GM21381 (cell line): ENCODE measurements around the gene SLC25A14.
"Not testable (repeated sequence)": the region's sequence is repeated elsewhere in the genome, so short reads cannot be mapped to it uniquely, and the experiment has no call there.

ENCODE experiments used
- ATAC-seq: cut with Tn5 transposase; IDR thresholded peaks from one replicate; pipeline ENCODE4 v1.9.1; 2021; ENCODE audit warnings: mild to moderate bottlenecking, moderate library complexity; ENCODE audit not compliant: unreplicated experiment

SLC25A14 gene, protein sequence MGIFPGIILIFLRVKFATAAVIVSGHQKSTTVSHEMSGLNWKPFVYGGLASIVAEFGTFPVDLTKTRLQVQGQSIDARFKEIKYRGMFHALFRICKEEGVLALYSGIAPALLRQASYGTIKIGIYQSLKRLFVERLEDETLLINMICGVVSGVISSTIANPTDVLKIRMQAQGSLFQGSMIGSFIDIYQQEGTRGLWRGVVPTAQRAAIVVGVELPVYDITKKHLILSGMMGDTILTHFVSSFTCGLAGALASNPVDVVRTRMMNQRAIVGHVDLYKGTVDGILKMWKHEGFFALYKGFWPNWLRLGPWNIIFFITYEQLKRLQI

GRCh38 chrX:130339408-130340222 is at the start of gene SLC25A14:
SLC25A14 (plus strand) TSS chrX:130339919; CDS start chrX:130340279, 360 bp downstream.
- ATAC-seq, result peak; percentile 94

GRCh38 chrX:130295519-130296296 is 44.0 kb upstream of the SLC25A14 start:
- no peak for ATAC-seq

GRCh38 chrX:130296297-130296678 is 43.4 kb upstream of the SLC25A14 start:
- no peak for ATAC-seq

DNA sequence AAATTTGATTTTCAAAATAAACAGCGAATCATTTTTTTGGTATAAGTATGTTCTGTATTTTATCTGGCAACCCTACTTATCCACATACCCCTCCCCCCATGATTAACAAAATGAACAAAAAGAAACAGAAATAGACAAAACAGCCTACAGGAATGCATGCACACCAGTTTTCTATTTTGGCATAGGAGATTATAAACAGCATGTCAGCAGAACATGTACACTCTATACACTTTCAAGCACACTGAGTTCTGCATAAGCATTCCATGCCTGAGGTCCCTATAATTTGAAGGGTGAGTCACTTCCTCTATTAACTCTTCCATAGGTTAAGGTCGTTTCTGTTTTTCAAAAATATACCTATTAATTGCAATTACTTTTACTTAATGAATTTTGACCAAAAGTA is 43.0 kb upstream of the SLC25A14 start:
- ATAC-seq, result no peak

DNA sequence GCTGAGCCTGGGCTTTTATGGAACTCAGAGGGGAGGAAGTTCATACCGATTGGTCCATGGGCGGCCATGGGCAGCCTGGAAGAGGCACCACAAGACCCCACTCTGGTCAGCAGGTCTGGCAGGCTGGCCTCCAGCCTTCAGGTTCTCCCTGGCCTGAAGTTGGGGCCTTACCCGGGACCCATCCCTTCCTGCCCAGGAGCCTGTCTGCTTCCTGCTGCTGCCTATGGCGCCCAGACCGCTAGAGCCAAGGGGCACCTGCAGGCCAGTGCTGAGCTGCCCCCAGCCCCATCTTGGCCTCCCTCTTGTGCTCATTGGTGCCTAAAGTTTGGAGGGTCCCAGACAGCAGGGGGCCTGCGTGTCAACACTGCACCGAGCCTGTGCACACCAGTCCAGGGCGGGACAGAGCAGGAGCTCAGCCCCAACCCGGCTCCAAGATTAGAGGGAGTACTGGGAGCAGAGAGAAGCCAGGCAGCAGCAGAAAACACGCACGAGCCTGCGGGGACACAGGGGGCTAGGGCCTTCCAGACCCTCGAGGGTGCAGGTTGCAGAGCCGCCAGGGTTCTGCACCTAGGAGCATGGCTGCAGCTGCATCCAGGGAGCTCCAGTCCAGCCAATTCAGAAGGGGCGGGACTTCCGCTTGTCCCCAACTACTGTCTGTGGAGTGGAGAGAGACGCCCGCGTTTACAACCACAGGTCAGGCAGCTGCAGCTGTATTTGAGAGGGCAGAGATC is 40.3 kb upstream of the SLC25A14 start:
- no peak for ATAC-seq

DNA sequence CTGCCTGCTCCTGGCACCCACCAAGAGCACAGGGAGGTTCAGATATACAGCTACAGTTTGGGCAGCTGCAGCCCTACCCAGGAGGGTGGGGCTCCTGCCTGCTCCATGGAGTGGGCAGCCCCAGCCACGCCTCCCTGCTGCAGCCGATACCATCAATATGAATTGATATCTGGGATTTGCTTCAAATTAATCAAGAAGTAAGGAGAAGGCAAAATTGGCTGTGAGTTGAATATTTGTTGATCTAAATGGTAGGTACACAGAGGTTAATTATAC is 39.8 kb upstream of the SLC25A14 start:
- no peak for ATAC-seq

DNA sequence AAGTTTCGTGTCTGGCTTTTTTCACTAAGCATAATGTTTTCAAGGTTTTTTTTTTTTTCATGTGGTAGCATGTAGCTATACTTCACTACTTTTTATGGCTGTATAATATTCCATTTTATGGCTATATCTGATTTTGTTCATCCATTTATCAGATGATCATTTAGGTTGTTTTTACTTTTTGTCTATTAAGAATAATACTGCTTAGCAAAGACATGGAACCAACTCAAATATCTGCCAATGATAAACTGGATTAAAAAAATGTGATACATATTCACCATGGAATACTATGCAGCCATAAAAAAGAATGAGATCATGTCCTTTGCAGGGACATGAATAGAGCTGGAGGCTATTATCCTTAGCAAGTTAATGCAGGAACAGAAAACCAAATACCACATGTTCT is 38.3 kb upstream of the SLC25A14 start:
- ATAC-seq, result no peak

DNA sequence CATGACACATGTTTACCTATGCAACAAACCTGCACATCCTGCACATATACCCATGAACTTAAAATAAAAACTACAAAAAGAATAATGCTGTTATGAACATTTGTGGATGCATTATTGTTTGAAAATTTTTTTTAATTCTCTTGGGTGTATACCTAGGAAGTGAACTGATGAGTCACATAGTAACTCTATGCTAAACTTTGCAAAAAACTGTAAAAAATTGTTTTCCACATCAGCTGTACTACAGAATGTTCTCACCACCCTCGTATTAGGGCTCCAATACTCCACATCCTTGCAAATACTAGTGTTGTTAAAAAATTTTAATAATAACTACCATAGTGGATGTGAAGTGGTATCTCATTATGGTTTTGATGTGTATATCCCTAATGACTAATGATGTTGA is 37.7 kb upstream of the SLC25A14 start:
- ATAC-seq, result no peak

GRCh38 chrX:130304587-130305368 is 34.9 kb upstream of the SLC25A14 start:
- no peak for ATAC-seq

DNA sequence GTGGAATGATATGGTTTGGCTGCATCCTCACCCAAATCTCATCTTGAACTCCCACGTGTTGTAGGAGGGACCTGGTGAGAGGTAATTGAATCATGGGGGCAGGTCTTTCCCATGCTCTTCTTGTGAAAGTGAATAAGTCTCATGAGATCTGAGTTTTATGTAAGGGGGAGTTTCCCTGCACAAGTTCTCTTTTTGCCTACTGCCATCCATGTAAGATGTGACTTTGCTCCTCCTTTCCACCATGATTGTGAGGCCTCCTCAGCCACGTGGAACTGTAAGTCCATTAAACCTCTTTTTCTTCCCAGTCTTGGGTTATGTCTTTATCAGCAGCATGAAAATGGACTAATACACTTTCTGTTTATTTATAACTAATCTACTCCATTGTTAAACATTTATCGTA is 19.8 kb upstream of the SLC25A14 start:
- not testable (repeated sequence) for ATAC-seq

DNA sequence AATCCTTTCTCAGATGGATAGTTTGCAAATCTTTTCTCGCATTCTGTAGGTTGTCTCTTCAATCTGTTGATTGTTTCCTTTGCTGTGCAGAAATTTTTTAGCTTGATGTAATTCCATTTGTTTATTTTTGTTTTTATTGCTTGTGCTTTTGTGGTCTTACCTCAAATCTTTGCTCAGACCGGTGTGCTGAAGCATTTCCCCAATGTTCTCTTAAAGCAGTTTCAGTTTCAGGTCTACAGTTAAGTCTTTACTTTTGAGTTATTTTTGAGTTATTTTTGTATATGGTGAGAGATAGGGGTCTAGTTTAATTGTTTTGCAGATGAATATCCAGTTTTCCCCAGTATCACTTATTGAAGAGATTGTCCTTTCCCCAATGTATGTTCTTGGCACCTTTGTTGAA is 18.2 kb upstream of the SLC25A14 start:
- peak; percentile 62 for ATAC-seq

DNA sequence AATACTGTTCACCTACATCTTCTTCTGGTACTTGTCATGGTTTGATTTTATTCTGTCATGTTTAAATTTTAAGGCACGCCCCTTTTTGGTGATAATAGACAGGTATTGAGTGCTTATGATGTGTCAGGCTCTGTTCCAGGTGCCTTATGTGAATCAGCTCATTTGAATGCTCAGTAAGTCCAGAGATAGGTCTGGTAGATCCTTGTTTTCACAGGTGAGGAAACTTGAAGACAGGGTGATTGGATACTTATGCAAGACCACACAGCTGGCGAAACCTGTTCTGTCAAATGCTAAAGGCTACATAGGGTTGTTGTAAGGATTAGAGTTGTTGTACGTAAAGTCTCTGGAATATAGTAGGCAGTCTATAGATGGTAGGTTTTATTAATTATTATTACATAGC is 9.6 kb upstream of the SLC25A14 start:
- ATAC-seq, result no peak

DNA sequence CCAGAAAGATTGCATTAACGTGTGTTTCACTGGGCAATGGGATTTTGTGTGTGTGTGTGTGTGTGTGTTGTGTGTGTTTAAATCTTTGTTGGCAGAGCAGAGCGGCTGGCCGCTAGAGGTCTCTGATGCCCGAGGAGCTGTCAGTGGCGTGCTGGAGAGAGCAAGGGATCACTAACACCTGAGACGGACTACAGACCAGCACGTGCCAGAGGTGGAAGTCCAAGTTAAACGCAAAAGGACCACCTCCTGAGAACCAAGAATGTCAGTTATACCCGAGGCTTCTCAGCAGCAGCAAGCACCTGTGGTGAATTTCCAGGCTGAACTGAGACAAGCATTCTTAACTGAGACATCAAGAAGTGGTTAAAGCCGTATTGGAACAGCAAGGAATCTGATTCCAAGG is 9.0 kb upstream of the SLC25A14 start:
- ATAC-seq, result peak; percentile 74

DNA sequence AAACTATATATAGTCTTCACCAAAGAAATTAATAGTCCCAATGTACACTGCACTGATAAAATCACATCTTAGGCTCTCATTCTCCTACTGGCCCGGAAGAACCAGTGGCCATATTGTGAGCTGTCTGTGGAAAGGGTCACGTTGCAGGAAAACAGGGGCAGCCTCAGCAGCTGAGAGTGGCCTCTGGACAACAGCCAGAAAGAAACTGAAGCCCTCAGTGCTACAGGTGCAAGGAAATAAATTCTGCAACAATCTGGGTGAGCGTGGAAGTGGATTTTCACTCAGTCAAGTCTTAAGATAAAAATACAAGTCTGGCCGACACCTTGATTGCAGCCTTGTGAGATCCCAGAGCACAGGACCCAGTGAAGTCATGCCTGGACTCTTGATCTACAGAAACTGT is 3.2 kb upstream of the SLC25A14 start:
- ATAC-seq, result no peak

DNA sequence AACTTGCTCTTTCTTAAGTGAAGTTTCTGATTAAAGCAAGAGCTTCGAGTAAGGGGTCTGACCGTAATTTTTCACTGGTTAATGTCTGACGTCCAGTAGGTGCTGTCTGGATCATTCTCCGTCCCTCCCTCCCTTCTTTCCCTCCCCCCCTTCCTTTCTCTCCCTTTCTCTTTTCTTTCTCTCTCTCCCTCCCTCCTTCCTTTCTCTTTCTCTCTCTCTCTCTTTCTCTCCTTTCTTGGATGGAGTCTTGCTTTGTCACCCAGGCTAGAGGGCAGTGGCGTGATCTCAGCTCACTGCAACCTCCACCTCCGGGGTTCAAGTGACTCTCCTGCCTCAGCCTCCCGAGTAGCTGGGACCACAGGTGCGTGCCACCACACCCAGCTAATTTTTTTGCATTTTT is 850 bp upstream of the SLC25A14 start:
- ATAC-seq, result not testable (repeated sequence)

- no peak for ATAC-seq
Measured at GRCh38 chrX:130340271-130340670, 552 bp downstream of the SLC25A14 start.

DNA sequence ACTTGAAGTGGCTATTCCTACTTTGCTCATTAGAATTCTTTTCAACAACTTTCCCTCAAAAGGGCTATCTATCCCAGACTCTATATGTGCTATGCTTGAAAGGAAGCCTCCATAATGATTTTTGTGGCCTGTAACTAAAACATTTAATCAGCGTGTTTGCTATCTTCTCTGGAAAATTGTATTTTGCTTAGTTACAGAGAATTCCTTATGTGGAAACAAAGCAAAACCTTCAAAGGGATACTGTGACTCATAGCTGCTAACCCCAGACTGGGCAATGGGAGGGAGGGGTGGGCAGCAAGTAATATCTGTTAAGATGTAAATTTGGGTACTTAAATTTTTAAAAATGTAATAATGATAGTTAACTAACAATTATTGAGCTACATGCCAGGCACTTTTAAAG is 3.7 kb downstream of the SLC25A14 start:
- ATAC-seq, result no peak

DNA sequence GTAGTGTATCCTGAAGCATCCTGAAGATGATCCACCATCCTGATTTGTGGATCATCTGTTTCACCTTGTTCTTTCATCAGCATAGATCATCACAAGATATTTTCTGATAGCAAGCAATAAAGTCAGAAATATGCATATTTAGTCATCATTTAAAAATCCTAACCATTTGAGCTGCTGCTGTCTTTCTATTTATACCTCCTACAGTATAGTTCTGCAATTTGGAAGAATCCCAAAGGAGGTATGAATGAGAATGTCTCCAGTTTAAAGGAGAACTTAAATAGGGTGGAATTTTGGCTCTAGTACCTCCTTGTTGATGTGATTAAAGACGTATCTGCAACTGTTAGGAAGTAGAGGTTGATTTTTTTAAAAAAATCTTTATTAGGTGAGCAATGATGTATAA is 7.6 kb downstream of the SLC25A14 start:
- ATAC-seq, result no peak

DNA sequence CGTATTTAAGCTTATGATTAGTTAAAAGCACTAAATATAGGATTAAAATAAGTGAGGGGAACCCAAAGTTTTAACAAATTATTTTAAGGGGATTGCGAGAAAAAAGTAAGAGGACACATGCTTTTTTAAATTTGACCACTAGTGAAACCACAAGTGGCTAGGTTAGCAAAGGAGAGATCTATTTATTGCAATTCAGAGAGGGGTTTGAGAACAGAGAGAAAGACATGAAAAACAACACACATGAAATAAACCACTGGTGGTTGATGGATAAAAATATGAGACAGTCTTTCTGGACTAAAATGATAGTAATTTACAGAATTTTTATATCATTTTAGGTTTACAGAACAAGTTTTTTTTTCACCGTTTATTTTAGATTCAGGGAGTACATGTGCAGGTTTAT is 11.8 kb downstream of the SLC25A14 start:
- no peak for ATAC-seq

DNA sequence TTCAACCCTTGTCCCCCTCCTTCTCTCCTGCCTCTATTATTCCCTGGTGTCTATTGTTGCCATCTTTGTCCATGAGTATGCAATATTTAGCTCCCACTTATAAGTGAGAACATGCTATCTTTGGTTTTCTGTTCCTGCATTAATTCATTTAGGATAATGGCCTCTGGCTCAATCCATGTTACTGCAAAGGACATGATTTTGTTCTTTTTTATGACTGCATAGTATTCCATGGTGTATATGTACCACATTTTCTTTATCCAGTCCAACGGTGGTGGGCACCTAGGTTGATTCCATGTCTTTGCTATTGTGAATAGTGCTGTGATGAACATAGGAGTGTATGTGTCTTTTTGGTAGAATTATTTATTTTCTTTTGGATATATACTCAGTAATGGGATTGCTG is 12.3 kb downstream of the SLC25A14 start:
- ATAC-seq, result not testable (repeated sequence)
